HEK293T (cell line): ENCODE results near the gene DBH.

Experiments
- BHLHE40 ChIP-seq: fragments of 450-650 bp; IDR thresholded peaks from 2 replicates; pipeline ENCODE4 v1.6.1; 2016; ENCODE audit warnings: mild to moderate bottlenecking, moderate library complexity, borderline replicate concordance
- FOXA1 ChIP-seq: fragments of 450-650 bp; IDR thresholded peaks from 2 replicates; pipeline ENCODE4 v1.6.1; 2016; ENCODE audit warnings: mild to moderate bottlenecking

GRCh38 chr9:133705576-133705975, 69.4 kb downstream of the DBH start:
- TF ChIP-seq BHLHE40 (no peak), FOXA1 (no peak)
